NCI-H446 (cell line): ENCODE data around the gene ZNF689.
A peak's percentile ranks its signal among the peaks of the same experiment; 100 is the strongest.
"Not testable (repeated sequence)": the region's sequence is repeated elsewhere in the genome, so short reads cannot be mapped to it uniquely, and the experiment has no call there.

Experiments used
- DNase-seq, 2 experiments: peaks; one replicate each; lab custom pipeline; 2025; lab: John Stamatoyannopoulos, UW

ZNF689 gene

DNA sequence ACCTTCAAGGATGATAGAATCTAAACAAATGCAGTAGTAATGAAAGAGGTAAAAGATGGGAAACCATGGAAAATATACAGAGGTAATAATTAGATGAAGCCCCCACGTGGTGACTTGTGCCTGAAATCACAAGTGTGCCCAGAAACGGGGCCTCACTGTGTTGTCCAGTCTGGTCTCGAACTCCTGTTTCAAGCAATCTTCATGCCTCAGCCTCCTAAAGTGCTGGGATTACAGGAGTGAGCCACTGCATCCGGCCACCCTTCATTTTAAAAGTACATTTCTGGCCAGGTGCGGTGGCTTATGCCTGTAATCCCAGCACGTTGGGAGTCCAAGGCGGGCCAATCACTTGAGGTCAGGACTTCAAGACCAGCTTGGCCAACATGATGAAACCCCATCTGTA lies 26.4 kb upstream of the ZNF689 start:
- DNase-seq: no peak

GRCh38 chr16:30633526-30633925 lies 23.3 kb upstream of the ZNF689 start:
- DNase-seq: no peak

- DNase-seq: not testable (repeated sequence)
Measured at GRCh38 chr16:30632454-30632853, 22.3 kb upstream of the ZNF689 start.

DNA sequence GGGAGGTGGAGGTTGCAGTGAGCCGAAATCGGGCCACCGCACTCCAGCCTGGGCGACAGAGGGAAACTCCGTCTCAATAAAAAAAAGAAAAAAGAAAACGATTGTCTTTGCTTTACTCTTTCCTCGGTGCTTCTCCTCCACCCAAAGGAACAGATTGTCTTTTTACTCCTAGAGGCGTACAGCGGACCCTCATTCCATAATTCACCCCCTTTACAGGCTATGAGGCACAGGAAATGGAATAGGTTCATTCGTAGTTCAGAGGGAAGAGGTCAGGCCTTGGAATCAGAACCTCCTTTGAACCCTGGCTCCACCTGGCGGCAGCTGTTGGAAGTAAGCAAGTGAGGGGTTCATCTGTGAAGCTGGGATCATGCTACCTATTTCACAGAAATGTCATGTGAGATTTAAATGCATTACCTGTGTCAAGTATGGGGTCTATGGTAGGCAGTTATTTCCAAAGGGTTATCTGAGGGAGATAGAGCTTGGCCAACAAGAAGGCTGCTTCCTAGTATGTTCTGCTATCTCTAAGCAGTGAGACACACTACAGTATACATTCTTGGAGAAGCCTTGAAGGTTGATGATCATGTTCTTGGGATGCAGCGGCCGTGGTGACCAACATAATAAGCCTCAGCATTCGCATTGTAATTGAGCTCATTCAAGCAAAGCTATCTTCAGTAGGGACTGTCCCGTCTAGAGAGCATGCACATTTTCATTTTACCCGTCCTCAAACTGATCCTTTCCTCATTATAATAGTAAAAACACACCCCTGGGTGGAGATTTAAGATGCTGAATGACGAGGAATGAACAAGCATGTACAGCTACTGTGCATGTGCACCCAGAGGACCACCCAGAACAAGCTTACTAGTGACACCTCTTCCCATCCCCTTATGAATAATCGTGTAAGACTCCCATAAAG lies 18.7 kb upstream of the ZNF689 start:
- peak; percentile 27 to 80 for DNase-seq

GRCh38 chr16:30626236-30626635 lies 16.0 kb upstream of the ZNF689 start:
- DNase-seq: no peak

DNA sequence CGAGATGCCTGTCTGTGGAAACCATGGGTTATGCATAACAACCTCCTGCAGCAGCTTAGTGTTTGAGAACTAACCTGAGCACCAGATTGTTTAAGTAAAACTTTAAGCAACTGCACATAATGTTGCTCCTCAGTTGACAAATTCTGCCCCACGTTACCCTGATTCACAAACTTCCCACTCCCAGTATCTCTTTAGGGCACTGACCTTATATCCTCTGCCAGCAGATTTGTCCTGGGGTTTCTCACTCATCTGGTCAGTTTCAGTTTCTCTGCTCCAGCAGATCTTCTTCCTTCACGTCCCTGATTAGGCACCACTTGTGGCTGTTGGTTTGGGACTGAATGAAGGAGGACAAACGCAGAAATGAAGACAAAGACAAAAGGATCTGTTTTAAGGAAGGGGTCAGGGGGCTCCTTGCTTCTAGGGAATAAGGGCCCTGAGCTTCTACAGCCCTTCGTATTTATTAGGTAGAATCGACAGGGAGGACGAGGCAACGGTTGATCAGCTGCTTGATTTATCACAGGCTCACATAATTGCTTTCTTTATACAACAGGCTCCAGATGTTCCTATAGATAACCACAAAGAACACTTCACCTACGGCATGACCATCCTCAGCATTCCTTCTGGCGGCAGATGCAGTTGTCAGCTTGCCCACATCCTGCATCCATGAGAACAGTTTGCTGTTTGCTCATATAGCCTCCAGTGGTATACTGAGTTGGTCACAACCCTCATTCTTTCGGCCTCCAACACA lies 13.5 kb upstream of the ZNF689 start:
- DNase-seq: no peak

- no peak for DNase-seq
Measured at GRCh38 chr16:30622455-30623032, 12.4 kb upstream of the ZNF689 start.

DNA sequence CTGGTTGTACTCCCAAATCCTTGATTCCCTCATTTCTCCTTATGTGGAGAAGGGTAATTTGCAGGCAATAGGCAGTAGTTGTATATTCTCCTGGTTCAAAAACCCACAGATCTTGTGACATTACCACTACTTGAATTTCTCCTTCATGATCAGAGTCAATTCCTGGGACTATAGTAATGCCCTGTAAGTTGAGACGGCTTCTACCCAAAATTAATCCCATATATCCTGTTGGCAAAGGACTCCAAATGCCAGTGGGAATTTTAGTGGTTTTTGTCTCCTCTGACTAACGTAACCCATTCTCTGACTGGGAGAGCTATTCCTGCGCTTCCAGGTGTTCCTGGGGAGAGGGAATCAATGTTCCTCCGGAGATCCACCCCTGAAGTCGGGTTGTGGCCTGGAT lies 11.6 kb upstream of the ZNF689 start:
- no peak for DNase-seq

- no peak for DNase-seq
Measured at GRCh38 chr16:30620169-30620568, 10.0 kb upstream of the ZNF689 start.

DNA sequence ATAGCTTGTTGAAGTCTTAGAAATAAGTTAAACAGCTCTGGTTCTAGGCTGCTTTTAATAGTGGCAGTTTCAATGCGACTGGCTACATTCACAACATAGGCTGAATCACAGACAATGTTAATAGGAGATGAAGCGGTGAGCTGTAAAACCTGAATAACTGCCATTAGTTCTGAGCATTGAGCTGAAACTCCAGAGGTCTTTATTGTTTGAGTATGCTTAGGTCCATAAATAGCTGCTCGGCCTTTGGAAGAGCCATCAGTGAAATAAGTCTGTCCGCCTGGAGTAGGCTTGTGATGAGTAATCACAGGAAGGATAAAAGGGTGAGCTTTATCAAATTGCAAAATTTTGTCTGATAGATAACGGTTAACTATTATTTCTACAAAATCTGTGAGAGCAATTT lies 9.4 kb upstream of the ZNF689 start:
- DNase-seq: no peak

DNA sequence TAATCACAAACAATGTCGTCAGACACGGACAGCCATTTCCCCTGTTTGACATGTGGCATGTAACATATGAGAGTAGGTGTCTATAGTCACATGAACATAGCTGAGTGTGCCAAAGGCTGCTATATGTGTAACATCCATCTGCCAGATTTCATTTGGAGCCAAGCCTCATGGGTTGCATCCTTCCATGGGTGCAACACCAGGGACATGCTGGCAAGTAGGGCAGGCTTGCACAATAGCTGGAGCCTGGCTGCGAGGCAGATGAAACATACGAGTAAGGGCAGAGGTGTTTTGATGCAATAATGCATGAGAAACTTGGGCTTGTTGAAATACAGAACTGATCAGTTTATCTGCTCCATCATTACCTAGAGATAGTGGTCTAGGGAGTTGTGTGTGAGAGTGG lies 9.0 kb upstream of the ZNF689 start:
- DNase-seq: peak in 1 of 2 experiments; percentile 74

GRCh38 chr16:30615358-30616091 lies 5.3 kb upstream of the ZNF689 start:
- peak in 1 of 2 experiments; percentile 29 for DNase-seq

- peak in 1 of 2 experiments; percentile 23 for DNase-seq
Measured at GRCh38 chr16:30609002-30609925, 925 bp downstream of the ZNF689 start.

- no peak for DNase-seq
Measured at GRCh38 chr16:30606004-30606403, 4.2 kb downstream of the ZNF689 start.

DNA sequence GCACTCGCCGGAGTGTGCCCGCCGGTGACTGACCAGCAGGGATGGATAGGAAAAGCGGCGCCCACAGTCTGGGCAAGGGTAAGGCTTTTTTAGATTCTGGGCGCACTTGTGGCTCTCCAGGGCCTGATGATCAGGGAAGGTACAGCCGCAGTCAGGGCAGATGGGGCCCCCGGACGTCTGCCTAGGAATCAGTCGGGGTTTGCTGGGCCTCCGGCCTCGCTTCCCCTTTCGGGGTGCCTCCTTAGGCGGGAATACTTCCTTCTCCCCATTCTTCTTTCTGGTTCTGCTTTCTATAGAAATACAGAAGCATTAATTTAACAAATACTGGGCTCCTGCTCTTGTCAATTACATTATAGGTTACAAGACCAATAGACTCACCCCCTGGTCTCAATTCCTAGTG lies 5.0 kb downstream of the ZNF689 start:
- no peak for DNase-seq

- no peak for DNase-seq
Measured at GRCh38 chr16:30604316-30604947, 5.8 kb downstream of the ZNF689 start.

- no peak for DNase-seq
Measured at GRCh38 chr16:30603945-30604315, 6.3 kb downstream of the ZNF689 start.

DNA sequence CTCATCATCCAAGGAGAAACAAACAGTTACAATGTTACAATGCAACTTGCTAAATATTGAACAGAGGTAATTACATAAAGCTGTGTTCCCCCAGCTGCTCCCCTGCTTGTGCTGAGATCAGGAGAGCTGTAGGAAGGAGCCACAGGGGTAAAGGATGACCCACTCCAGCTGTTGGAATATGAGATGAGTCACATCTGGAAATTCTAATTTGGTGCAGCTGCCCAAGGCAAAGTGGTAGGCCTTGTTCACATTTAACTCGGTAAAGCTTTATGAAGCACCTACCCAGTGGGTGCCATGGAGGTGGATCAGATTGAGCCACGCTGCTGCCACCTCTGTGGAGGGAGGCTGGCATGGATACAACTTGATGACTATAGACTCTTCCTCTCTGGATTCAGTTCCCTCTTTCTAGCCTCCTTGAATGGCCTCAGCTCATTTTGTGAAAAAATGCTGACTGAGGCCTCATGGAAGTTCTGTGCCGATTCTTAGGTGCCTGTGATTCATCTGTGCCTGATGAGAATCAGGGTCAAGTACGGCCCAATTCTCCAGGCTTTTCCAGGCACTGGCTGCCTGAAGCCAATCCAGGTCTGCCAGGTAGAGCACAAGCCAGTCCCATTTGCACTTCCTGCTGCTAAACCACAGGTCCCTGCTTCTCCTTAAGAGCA lies 7.4 kb downstream of the ZNF689 start:
- DNase-seq: no peak

- no peak for DNase-seq
Measured at GRCh38 chr16:30601966-30602365, 8.2 kb downstream of the ZNF689 start.

- no peak for DNase-seq
Measured at GRCh38 chr16:30600929-30601328, 9.3 kb downstream of the ZNF689 start.
